ENCODE data around the gene KHDRBS1. TPM values are rescaled to one million over a fixed set of nuclear protein-coding genes. Genes with fewer than 3 reads are reported as not detected.

Gene KHDRBS1
- total and polyA plus RNA-seq, 9 of the 15 experiments (the other 6 are each of a cell fraction or from before 2014, with no cell fraction given): 48.4 to 257 (median 114) TPM

DNA sequence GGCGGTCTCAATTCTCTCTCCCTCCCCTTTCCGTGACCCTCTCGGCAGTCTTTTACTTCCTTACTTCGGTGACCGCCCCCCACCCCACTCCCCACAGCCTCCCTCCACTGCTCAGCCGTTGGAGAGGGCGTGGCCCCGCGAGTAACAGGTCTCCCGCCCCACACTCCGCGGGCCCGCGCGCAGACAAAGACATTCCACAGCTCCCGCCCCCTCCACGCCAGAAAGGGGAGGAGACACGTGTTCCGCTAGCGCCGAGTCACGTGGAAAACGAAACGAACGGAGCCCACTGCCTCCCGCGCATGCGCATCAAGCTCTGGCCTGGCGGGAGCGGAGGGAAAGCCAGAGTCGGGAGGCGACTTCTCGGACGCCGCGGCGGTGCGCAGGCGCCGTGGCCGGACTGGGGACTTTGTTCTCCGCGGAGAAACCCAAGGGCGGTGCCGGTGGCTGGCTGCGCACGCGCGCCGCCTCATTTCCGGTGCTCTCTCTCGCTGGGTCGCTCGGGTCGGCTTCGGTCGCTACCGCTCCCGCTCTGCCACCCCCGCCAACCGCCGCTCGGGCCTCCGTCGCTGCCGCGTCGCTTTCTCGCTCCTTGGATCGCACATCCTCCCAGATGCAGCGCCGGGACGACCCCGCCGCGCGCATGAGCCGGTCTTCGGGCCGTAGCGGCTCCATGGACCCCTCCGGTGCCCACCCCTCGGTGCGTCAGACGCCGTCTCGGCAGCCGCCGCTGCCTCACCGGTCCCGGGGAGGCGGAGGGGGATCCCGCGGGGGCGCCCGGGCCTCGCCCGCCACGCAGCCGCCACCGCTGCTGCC, at the start of gene KHDRBS1 (continued):
- no peak for TF ChIP-seq ZKSCAN8 (CRISPR knock-in tag; IDR thresholded peaks at IDR 0.05)
- peak; percentile 69 to 94; a peak in 3 of 4 replicates for TF ChIP-seq TEAD1 (CRISPR knock-in tag; IDR thresholded peaks at IDR 0.05)
- no peak for TF ChIP-seq XRCC4 (IDR thresholded peaks at IDR 0.05; ENCODE audit: extremely low read depth, insufficient read depth, insufficient read length)
- TF ChIP-seq ATF7 (IDR thresholded peaks at IDR 0.05): peak; percentile 88
- TF ChIP-seq, protein P1, sequence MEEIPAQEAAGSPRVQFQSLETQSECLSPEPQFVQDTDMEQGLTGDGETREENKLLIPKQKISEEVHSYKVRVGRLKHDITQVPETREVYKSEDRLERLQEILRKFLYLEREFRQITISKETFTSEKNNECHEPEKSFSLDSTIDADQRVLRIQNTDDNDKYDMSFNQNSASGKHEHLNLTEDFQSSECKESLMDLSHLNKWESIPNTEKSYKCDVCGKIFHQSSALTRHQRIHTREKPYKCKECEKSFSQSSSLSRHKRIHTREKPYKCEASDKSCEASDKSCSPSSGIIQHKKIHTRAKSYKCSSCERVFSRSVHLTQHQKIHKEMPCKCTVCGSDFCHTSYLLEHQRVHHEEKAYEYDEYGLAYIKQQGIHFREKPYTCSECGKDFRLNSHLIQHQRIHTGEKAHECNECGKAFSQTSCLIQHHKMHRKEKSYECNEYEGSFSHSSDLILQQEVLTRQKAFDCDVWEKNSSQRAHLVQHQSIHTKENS (CRISPR knock-in tag; IDR thresholded peaks at IDR 0.05): no peak
- TF ChIP-seq, protein P2, sequence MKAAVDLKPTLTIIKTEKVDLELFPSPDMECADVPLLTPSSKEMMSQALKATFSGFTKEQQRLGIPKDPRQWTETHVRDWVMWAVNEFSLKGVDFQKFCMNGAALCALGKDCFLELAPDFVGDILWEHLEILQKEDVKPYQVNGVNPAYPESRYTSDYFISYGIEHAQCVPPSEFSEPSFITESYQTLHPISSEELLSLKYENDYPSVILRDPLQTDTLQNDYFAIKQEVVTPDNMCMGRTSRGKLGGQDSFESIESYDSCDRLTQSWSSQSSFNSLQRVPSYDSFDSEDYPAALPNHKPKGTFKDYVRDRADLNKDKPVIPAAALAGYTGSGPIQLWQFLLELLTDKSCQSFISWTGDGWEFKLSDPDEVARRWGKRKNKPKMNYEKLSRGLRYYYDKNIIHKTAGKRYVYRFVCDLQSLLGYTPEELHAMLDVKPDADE (conservative IDR thresholded peaks at IDR 0.05; ENCODE audit: control insufficient read depth, low read depth, low read length): peak; percentile 75
- peak; percentile 96 for TF ChIP-seq TAF1 (IDR thresholded peaks at IDR 0.05; ENCODE audit: control insufficient read depth, extremely low read depth, insufficient read depth, low read length, severe bottlenecking)
- peak; percentile 81; the same call in 1 of the 2 replicates for TF ChIP-seq SIN3B (IDR thresholded peaks at IDR 0.05; ENCODE audit: low read depth)
- peak; percentile 2; the same call in 1 of the 2 replicates for TF ChIP-seq PYGO2 (tag; IDR thresholded peaks at IDR 0.05)
- no peak for TF ChIP-seq HOXB6 (CRISPR knock-in tag; IDR thresholded peaks at IDR 0.05; ENCODE audit: borderline replicate concordance)
- peak; percentile 77 to 84; a peak in 3 of 4 replicates for TF ChIP-seq NONO (IDR thresholded peaks at IDR 0.05; ENCODE audit: low read depth in 2 of 2, low read length in 1 of 2)
- TF ChIP-seq NFRKB (IDR thresholded peaks at IDR 0.05; ENCODE audit: low read depth): no peak
- peak; percentile 95 for TF ChIP-seq EGR1 (conservative IDR thresholded peaks at IDR 0.05)
- peak; percentile 39 for TF ChIP-seq NBN (IDR thresholded peaks at IDR 0.05; ENCODE audit: low read depth)
- TF ChIP-seq ZBTB33 (CRISPR knock-in tag; IDR thresholded peaks at IDR 0.05): peak; percentile 67
- 0 out of 2 replicates have a peak, but pooled peaks have one; percentile 48 for TF ChIP-seq DPF2 (IDR thresholded peaks at IDR 0.05)
- peak; percentile 99 for TF ChIP-seq MEIS2 (IDR thresholded peaks at IDR 0.05; ENCODE audit: partially characterized antibody)
- no peak for TF ChIP-seq MIER1 (IDR thresholded peaks at IDR 0.05; ENCODE audit: low read depth)
- TF ChIP-seq, protein P3, sequence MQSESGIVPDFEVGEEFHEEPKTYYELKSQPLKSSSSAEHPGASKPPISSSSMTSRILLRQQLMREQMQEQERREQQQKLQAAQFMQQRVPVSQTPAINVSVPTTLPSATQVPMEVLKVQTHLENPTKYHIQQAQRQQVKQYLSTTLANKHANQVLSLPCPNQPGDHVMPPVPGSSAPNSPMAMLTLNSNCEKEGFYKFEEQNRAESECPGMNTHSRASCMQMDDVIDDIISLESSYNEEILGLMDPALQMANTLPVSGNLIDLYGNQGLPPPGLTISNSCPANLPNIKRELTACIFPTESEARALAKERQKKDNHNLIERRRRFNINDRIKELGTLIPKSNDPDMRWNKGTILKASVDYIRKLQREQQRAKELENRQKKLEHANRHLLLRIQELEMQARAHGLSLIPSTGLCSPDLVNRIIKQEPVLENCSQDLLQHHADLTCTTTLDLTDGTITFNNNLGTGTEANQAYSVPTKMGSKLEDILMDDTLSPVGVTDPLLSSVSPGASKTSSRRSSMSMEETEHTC (IDR thresholded peaks at IDR 0.05): peak; percentile 74; the same call in 1 of the 2 replicates
- peak; percentile 100 for TF ChIP-seq ZBTB2 (IDR thresholded peaks at IDR 0.05)

Data from K562 (cell line).